Ectodermal cell (in vitro differentiated cells): ENCODE measurements around the gene RARB.

Source experiments
- H3K27ac ChIP-seq: 2 replicates; pipeline ENCODE4 v1.7.0; 2013; ENCODE audit warnings: mild to moderate bottlenecking, low read depth, low read length; ENCODE audit not compliant: insufficient read depth, poor library complexity, severe bottlenecking
- H3K27me3 ChIP-seq: 2 replicates; pipeline ENCODE4 v1.7.0; 2013; ENCODE audit warnings: mild to moderate bottlenecking, low read length; ENCODE audit not compliant: insufficient read depth, control insufficient read depth, poor library complexity, severe bottlenecking
- H3K36me3 ChIP-seq: one replicate; pipeline ENCODE4 v1.7.0; 2013; ENCODE audit warnings: low read length; ENCODE audit not compliant: control insufficient read depth, insufficient read depth
- H3K4me1 ChIP-seq: one replicate; pipeline ENCODE4 v1.7.0; 2013; ENCODE audit warnings: low read length; ENCODE audit not compliant: control insufficient read depth, insufficient read depth
- H3K4me3 ChIP-seq: 2 replicates; pipeline ENCODE4 v1.7.0; 2013; ENCODE audit warnings: low read depth, low read length, control low read depth; ENCODE audit not compliant: insufficient read depth
- H3K9me3 ChIP-seq: 2 replicates; pipeline ENCODE4 v1.7.0; 2013; ENCODE audit warnings: mild to moderate bottlenecking, low read length, moderate library complexity; ENCODE audit not compliant: control insufficient read depth
- WGBS, 2 experiments: methylation state at CpG; one replicate each; pipeline ENCODE4 v1.1.7; 2013; ENCODE audit warnings: missing lambda C conversion rate in 2 of 2; 5-methylcytosine and 5-hydroxymethylcytosine counted together

Gene RARB

DNA sequence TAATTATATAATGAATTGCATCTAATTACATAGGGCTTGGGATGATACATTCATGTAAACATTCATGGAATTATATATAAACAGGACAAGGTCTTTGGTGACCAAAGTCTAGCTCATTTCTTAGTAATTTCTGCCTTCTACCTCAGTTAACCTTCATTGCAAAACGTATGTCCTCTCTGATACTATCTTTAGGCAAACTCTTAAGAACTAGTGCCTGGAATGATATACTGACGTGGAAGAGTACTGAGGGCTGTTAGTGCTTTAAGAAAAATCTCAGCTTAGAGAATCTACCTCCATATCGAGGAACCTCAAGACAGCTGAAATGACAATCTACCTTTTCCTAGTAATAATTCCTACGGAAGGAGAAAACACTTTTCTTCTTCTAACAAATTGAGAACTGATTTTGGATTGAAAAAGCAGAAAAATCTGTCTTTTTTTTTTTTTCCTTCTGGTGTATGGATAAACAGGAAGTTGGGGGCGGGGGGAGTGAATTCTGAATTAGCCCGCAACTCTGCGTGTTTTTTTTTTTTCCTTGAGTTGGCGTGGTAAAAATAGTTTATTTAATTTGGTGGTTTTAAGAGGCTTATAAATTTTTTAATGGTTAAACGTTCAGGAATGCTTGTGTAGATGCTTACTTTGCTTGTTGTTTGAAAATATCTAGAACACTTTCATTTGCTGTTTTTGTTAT, 43.2 kb downstream of the RARB start:
- peaks cover 16% of the 10 kb centered on the region for H3K4me1 ChIP-seq
- H3K9me3 ChIP-seq, result no peaks in the 10 kb centered on the region
- 90 to 91% methylated on average over 5 to 8 of the region's 9 CpGs for WGBS, 2 experiments
- no peak overlapping the region for H3K4me3 ChIP-seq
- H3K36me3 ChIP-seq, result no peaks in the 10 kb centered on the region
- H3K27me3 ChIP-seq, result no peaks in the 10 kb centered on the region
- H3K27ac ChIP-seq, result no peak overlapping the region

DNA sequence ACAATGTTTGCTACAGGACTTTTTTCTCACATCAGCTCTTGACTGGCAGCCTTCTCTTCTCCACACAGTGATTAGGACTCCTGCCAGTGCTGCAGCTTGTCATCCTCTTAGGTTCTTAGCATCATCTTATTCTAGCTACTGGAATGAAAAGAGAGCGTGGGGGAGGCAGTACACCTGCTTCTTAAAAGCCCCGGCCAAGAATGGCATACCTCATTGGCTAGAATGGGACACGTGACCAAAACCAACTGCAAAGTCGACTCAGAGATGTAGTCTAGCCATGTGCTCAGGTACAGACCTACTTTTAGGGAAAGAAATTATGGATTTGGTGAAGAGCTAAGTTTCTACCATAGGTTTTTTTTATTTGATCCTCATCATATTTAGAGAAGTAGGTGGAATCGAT, 44.1 kb downstream of the RARB start:
- Histone ChIP-seq H3K4me1 (peaks cover 16% of the 10 kb centered on the region), H3K9me3 (no peaks in the 10 kb centered on the region), H3K27ac (no peak overlapping the region), H3K27me3 (no peaks in the 10 kb centered on the region), H3K4me3 (no peak overlapping the region), H3K36me3 (no peaks in the 10 kb centered on the region)
- WGBS, 2 experiments, result 94 to 96% methylated on average over 4 to 5 of the region's 5 CpGs

DNA sequence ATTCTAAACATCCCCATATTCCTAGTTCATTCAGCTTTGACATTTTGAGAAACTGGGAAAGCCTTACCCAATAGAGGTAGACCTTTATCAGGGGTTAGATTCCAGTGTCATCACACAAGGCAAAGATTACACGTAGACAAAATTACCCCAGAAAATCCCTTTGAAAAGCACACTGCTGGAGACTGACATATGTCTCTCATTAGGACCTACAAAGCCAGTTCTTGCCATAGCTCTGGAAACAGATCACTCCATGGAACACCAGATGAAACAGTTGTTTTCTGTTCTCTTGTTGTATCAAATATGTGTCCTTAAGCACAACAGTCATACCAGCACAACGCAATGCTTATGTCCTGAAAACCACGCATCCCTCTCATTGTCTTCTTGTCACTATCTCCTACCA, 44.7 kb downstream of the RARB start:
- Histone ChIP-seq H3K27ac (no peak overlapping the region), H3K4me1 (peaks cover 16% of the 10 kb centered on the region), H3K9me3 (no peaks in the 10 kb centered on the region), H3K27me3 (no peaks in the 10 kb centered on the region), H3K36me3 (no peaks in the 10 kb centered on the region), H3K4me3 (no peak overlapping the region)
- 91 to 94% methylated on average over 3 of the region's 3 CpGs for WGBS, 2 experiments

DNA sequence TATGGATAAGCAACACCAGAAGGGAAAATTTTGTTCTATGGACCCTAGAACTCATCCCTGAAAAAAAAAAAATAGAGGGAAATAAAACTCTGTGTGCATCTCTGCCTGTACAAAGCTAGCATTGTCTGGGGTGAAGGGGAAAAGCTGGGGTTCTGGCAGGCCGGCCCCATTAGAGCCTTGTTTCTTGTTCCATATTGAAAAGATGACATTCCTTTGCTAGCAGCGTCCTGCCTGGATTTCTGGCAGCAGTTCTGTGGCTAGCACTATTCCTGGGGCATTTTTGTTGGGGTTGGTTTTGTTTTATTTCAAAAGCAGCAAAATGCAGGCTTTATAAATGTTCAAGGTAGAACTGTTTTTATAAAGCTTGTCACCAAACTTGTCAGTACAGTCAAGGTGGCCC, 45.2 kb downstream of the RARB start:
- Histone ChIP-seq H3K4me3 (no peak overlapping the region), H3K27ac (no peak overlapping the region), H3K9me3 (no peaks in the 10 kb centered on the region), H3K27me3 (no peaks in the 10 kb centered on the region), H3K4me1 (peaks cover 16% of the 10 kb centered on the region), H3K36me3 (no peaks in the 10 kb centered on the region)
- 81 to 84% methylated on average over 2 of the region's 2 CpGs for WGBS, 2 experiments

DNA sequence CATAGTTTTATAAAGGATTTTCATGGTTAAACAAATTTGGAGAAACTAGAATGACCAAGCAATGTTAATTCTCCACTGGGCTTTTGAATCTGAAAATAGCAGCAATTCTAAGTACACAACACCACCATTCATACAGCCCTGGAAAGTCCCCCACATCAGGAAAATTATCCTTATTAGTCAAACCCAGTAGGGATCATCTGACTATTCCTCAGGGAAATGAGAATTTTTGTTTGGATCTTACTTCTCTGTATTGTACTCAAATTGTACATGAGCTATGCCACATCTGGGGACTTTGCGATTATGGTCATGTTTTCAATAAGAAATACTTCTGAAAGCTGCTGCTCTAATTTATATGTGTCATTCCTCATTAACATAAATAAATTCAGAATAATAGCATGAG, 46.0 kb downstream of the RARB start:
- 89% methylated on average over 1 of the region's 1 CpG; no CpG with 5 or more reads in 1 of the 2 experiments for WGBS, 2 experiments
- Histone ChIP-seq H3K27ac (no peak overlapping the region), H3K9me3 (no peaks in the 10 kb centered on the region), H3K36me3 (no peaks in the 10 kb centered on the region), H3K27me3 (no peaks in the 10 kb centered on the region), H3K4me3 (no peak overlapping the region), H3K4me1 (peaks cover 16% of the 10 kb centered on the region)

DNA sequence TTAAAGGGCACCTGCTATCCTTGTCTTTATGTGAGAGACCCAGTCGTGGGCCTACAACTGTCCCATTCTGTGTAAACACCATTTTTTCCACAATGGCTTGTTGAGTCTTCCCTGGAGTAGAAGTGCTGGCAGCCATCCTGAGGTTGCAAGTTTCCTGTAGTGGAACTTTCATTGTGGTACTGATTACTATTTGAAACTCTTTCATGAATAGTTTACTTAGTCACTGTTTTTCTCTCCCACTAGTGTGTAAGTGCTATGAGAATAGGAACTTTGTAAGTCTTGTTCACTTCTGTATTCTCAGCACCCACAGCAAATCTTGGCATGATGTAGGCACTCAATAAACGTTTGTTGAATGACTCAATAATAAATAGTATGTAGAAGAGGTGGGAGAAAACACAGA, 48.6 kb downstream of the RARB start:
- 89 to 93% methylated on average over 2 of the region's 2 CpGs for WGBS, 2 experiments
- Histone ChIP-seq H3K36me3 (no peaks in the 10 kb centered on the region), H3K4me1 (peaks cover 16% of the 10 kb centered on the region), H3K27ac (no peak overlapping the region), H3K4me3 (no peak overlapping the region), H3K9me3 (no peaks in the 10 kb centered on the region), H3K27me3 (no peaks in the 10 kb centered on the region)

DNA sequence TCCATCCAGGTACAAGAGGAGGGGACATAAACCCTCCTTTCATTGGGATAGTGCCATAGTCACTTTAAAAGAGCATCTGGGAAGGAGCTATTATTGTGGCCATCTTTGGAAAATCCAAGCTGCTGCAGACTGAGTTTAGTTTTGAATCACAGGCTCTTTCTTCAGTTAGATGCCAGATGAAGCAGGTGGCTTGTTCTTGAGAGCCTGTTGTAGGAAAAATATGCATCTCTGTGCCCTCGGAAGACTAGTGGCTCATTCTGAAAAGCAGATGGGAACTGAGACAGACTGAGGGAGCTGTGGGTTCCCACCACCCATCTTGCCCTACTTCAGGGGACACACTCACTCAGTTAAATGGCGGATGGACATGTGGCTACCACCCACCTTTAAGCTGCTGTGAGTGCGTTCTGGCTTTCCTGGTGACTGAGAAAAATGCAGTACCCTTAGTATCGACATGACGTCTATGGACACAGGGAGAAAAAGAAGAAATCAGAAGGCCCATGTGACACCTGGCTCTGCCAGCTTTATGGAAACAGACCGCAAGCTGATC, 50.2 kb downstream of the RARB start:
- H3K27me3 ChIP-seq, result no peaks in the 10 kb centered on the region
- no peaks in the 10 kb centered on the region for H3K9me3 ChIP-seq
- WGBS, 2 experiments, result 86 to 89% methylated on average over 6 of the region's 6 CpGs
- H3K27ac ChIP-seq, result no peak overlapping the region
- peaks cover 6% of the 10 kb centered on the region for H3K4me1 ChIP-seq
- H3K4me3 ChIP-seq, result no peak overlapping the region
- H3K36me3 ChIP-seq, result no peaks in the 10 kb centered on the region

DNA sequence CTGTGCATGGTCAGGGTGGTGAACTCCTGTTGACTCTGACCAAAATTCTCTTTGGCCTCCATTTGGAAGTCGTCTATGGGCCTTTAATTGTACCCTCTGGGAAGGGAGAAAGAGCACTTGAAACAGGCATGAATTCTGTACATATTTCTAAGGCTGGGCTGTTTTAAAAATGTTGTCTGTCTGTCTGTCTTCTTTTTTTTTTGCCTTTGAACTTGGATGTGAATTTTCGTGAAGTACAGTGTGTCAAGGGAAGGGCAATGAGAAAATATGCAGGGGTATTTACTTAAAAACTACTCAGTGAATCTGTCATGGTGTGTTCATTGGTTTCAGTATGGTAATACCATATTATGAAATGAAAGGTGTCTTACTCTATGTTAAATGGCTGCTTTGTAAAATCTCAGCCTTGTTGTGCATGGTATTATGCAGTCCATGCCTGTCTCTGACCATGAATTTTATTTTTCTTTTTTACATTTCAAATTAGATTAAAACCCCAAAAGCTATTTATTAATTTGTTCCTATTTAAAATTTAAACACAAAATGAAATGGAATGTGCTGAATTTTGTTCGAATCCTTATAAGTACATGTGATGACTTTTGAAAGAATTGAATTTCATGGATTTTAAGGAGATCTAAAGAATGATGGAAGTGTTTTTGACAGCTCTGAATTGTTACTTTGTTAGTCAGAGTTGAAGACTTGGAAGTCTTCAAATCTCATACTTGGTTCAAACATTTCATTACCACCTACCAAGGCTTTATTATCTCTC, 51.1 kb downstream of the RARB start:
- H3K36me3 ChIP-seq, result no peaks in the 10 kb centered on the region
- no peaks in the 10 kb centered on the region for H3K4me1 ChIP-seq
- no peaks in the 10 kb centered on the region for H3K27me3 ChIP-seq
- H3K9me3 ChIP-seq, result no peaks in the 10 kb centered on the region
- 82 to 85% methylated on average over 3 of the region's 3 CpGs for WGBS, 2 experiments
- no peak overlapping the region for H3K4me3 ChIP-seq
- H3K27ac ChIP-seq, result no peak overlapping the region

DNA sequence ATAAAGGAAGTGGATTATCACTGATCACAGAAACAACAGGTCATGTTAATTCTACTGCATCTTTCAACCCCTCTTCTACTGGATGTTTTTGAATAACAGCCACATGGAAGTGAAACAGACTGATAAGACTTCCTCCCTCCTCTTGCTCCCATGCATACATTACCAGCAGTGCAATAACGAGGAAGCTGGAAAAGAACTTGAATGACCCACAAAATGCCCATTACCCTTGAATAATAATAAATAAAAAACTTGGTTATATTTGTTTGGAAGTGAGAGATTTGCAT, 51.6 kb downstream of the RARB start:
- H3K27ac ChIP-seq, result no peak overlapping the region
- no peaks in the 10 kb centered on the region for H3K4me1 ChIP-seq
- H3K36me3 ChIP-seq, result no peaks in the 10 kb centered on the region
- WGBS, 2 experiments, result no CpG with 5 or more reads among the region's 1 CpG
- H3K27me3 ChIP-seq, result no peaks in the 10 kb centered on the region
- no peak overlapping the region for H3K4me3 ChIP-seq
- H3K9me3 ChIP-seq, result no peaks in the 10 kb centered on the region

DNA sequence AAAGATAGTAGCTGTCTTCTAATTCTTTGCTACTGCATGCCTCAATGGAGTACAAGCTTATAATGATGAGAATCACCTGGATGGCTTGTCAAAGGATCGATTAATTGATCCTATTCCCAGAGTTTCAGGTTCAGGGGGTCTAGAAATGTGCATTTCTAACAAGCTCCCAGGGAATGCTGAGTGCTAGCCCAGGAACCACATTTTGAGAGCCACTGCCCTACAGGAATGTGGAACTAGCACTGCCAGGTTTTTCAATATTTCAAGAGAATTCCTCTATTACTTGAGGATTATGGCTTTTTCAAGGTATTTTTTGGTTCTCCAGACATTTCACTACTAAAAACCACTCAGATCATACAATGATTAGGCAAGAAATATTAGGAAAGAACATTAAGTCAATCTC, 52.7 kb downstream of the RARB start:
- no peaks in the 10 kb centered on the region for H3K4me1 ChIP-seq
- H3K9me3 ChIP-seq, result no peaks in the 10 kb centered on the region
- no peak overlapping the region for H3K27ac ChIP-seq
- no peak overlapping the region for H3K4me3 ChIP-seq
- no peaks in the 10 kb centered on the region for H3K36me3 ChIP-seq
- H3K27me3 ChIP-seq, result no peaks in the 10 kb centered on the region
- 94 to 98% methylated on average over 1 of the region's 1 CpG for WGBS, 2 experiments
